ENCODE results near the gene PRAC1.

The PRAC1 gene

DNA sequence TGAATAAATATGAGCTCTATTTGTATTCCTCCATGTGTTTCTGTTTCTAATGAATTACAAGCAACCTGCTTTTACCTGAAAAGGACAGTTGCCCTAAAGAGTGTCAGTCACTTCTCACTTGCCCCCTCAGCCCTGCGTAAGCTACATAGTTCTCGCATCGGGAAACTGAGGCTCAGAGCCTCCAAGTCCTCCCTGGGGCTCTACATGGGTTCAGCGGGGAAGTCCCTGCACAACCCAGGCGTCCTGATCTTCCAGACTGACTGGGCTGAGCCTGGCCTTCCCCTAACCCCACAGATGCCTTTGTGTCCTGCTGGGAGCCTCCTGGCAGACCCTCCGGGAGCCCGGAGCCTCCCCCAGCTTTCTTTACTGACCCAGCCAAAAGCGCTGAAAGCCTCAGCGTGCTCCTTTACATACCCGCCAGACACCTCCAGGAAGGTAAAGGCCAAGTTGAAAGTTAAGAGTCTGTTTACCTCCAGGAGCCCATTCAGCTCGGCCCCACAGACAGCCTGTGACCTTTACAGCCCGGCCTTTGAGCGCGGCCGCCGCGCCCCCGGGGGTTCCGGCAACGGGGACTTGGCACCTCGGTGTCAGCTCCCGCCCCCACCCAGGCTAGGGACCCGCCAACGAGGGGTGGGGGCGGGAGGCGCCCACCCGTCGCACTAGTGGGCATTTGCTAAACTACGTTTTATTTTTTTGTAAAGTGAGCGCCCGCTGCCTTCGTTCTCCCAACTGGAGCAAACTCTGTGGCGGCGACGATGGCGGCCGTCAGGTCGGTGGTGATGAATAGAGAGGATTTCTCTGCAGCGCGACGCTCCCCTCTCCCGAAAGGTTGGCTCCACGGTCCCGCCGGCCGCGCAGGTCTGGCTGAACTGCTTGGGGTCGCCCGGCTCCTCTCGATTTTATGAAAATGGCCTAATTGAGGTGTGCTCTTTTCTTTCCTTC, 10.6 kb upstream of the PRAC1 start:
- TF ChIP-seq, protein P1, sequence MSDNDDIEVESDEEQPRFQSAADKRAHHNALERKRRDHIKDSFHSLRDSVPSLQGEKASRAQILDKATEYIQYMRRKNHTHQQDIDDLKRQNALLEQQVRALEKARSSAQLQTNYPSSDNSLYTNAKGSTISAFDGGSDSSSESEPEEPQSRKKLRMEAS (IDR thresholded peaks at IDR 0.05) = no peak
- TF ChIP-seq CEBPB (IDR thresholded peaks at IDR 0.05) = no peak
- TF ChIP-seq TAF1 (IDR thresholded peaks at IDR 0.05; ENCODE audit: low read depth) = no peak
- TF ChIP-seq, protein P2, sequence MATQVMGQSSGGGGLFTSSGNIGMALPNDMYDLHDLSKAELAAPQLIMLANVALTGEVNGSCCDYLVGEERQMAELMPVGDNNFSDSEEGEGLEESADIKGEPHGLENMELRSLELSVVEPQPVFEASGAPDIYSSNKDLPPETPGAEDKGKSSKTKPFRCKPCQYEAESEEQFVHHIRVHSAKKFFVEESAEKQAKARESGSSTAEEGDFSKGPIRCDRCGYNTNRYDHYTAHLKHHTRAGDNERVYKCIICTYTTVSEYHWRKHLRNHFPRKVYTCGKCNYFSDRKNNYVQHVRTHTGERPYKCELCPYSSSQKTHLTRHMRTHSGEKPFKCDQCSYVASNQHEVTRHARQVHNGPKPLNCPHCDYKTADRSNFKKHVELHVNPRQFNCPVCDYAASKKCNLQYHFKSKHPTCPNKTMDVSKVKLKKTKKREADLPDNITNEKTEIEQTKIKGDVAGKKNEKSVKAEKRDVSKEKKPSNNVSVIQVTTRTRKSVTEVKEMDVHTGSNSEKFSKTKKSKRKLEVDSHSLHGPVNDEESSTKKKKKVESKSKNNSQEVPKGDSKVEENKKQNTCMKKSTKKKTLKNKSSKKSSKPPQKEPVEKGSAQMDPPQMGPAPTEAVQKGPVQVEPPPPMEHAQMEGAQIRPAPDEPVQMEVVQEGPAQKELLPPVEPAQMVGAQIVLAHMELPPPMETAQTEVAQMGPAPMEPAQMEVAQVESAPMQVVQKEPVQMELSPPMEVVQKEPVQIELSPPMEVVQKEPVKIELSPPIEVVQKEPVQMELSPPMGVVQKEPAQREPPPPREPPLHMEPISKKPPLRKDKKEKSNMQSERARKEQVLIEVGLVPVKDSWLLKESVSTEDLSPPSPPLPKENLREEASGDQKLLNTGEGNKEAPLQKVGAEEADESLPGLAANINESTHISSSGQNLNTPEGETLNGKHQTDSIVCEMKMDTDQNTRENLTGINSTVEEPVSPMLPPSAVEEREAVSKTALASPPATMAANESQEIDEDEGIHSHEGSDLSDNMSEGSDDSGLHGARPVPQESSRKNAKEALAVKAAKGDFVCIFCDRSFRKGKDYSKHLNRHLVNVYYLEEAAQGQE (IDR thresholded peaks at IDR 0.05; ENCODE audit: low read depth) = no peak
- TF ChIP-seq, protein P3, sequence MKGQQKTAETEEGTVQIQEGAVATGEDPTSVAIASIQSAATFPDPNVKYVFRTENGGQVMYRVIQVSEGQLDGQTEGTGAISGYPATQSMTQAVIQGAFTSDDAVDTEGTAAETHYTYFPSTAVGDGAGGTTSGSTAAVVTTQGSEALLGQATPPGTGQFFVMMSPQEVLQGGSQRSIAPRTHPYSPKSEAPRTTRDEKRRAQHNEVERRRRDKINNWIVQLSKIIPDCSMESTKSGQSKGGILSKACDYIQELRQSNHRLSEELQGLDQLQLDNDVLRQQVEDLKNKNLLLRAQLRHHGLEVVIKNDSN (IDR thresholded peaks at IDR 0.05) = no peak
- TF ChIP-seq FOXM1 (IDR thresholded peaks at IDR 0.05; ENCODE audit: borderline replicate concordance, low read depth) = no peak
- no peak for TF ChIP-seq CREB1 (IDR thresholded peaks at IDR 0.05; ENCODE audit: low read depth)

DNA sequence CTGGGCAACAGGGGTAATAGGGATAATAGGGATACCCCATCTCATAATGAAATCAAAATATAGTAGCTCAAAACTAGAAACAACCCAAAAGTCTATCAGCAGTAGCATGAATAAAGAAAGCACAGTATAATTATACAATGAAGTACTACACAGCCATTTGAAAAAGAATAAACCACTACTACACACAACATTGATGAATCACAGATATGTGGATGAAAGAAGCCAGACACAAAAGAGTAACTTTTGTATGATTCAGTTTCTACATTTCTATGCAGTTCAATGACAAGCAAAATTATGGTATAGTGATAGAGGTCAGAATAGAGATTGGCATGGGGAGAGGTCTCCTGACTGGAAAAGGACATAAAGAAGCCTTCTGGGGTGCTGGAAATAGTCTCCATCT, 9.0 kb upstream of the PRAC1 start:
- TF ChIP-seq RAD21 (IDR thresholded peaks at IDR 0.05; ENCODE audit: low read depth) = no peak
- no peak for TF ChIP-seq CREB1 (IDR thresholded peaks at IDR 0.05; ENCODE audit: low read depth)
- TF ChIP-seq, protein P2 (IDR thresholded peaks at IDR 0.05; ENCODE audit: low read depth) = no peak
- no peak for TF ChIP-seq NFIC (IDR thresholded peaks at IDR 0.05)
- no peak for TF ChIP-seq EP300 (IDR thresholded peaks at IDR 0.05; ENCODE audit: borderline replicate concordance)
- no peak for TF ChIP-seq TCF12 (IDR thresholded peaks at IDR 0.05; ENCODE audit: low read depth)
- no peak for TF ChIP-seq CEBPB (IDR thresholded peaks at IDR 0.05)
- no peak for TF ChIP-seq YY1 (IDR thresholded peaks at IDR 0.05; ENCODE audit: low read depth)
- TF ChIP-seq, protein P1 (IDR thresholded peaks at IDR 0.05) = no peak
- TF ChIP-seq ZBTB7A (IDR thresholded peaks at IDR 0.05; ENCODE audit: low read depth) = no peak
- no peak for TF ChIP-seq TAF1 (IDR thresholded peaks at IDR 0.05; ENCODE audit: low read depth)

DNA sequence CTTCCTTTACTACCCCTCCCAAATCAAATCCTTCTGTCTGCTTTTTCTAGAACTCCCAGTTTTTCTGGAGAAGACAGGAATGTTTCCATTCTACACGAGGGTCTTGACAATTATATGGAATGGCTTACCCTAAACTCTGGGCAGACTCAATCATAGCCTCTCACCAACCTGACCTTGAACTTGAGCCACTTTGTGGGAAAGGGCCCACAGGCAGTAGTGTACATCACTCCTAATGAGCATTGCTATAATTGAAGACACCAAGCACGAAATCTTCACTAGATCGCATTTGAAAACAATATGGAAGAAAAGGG, 7.9 kb upstream of the PRAC1 start:
- TF ChIP-seq CEBPB (IDR thresholded peaks at IDR 0.05) (no peak), EGR1 (IDR thresholded peaks at IDR 0.05) (no peak), RAD21 (IDR thresholded peaks at IDR 0.05; ENCODE audit: low read depth) (no peak), YY1 (IDR thresholded peaks at IDR 0.05; ENCODE audit: low read depth) (no peak), FOXM1 (IDR thresholded peaks at IDR 0.05; ENCODE audit: borderline replicate concordance, low read depth) (no peak)
- TF ChIP-seq, protein P2 (IDR thresholded peaks at IDR 0.05; ENCODE audit: low read depth) = no peak

DNA sequence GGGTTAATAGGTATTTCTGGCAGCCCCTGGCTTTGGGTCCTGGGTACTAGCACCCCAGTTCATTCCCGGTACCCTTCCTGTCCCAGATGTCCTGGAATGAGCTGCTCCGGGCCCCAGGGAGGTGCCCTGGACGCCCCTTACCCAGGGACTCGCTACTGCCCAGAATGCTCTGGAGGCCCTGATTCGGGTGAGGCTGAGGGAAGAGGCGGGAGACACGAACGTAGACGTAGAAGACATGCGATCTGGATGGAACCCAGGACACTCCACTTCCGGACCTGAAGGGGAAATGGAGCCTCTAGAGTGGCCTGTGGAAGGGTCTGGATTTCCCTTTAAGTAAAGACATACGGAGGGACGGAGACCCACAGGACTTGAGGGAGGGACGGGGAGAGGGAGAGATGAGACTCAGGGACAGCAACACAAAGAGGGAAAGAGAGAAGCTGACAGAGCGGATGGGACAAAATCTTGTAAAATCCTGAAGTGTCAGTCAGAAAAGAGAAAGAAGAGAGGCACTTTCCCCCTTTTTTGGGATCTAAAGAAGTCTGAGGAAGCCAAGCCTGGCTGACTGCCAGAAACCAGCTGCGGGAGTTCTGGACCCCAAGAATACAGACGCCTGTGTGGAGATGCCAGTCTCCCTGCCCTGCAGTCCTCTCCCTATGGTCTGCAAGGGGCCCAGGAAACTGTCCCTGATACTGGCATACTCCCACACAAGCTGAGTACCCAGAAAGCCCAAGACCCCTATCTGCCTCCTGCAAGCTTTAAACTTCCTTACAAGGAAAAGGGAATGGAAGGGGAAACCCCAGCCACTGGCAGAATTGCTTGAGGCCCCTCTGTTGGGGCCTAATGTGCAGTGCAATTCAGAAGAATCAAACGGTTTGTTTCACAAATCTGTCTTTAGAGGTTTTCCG, 7.3 kb upstream of the PRAC1 start:
- TF ChIP-seq TCF12 (IDR thresholded peaks at IDR 0.05; ENCODE audit: low read depth) (no peak), TEAD4 (IDR thresholded peaks at IDR 0.05) (no peak), TAF1 (IDR thresholded peaks at IDR 0.05; ENCODE audit: low read depth) (no peak), FOXM1 (IDR thresholded peaks at IDR 0.05; ENCODE audit: borderline replicate concordance, low read depth) (no peak), RAD21 (IDR thresholded peaks at IDR 0.05; ENCODE audit: low read depth) (no peak)
- TF ChIP-seq, protein P3 (IDR thresholded peaks at IDR 0.05) = no peak
- TF ChIP-seq, protein P2 (IDR thresholded peaks at IDR 0.05; ENCODE audit: low read depth) = no peak
